HG03039 (cell line): ENCODE measurements around the gene SLC17A9.

Experiments
- ATAC-seq: cut with Tn5 transposase; IDR thresholded peaks from one replicate; pipeline ENCODE4 v1.9.1; 2021; ENCODE audit warnings: mild to moderate bottlenecking, moderate library complexity; ENCODE audit not compliant: unreplicated experiment

Gene SLC17A9

DNA sequence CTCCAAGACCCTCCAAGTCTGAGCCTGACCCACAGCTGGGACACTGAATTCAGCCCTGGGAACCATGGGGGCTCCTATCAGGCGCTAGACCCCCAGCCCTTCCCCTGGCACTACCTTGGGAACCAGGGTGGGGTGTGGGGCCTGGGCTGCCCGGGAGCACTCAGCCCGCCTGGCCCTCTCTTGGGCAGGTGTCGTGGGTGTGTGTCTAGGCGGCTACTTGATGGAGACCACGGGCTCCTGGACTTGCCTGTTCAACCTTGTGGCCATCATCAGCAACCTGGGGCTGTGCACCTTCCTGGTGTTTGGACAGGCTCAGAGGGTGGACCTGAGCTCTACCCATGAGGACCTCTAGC lies 14.6 kb downstream of the SLC17A9 start:
- no peak for ATAC-seq

DNA sequence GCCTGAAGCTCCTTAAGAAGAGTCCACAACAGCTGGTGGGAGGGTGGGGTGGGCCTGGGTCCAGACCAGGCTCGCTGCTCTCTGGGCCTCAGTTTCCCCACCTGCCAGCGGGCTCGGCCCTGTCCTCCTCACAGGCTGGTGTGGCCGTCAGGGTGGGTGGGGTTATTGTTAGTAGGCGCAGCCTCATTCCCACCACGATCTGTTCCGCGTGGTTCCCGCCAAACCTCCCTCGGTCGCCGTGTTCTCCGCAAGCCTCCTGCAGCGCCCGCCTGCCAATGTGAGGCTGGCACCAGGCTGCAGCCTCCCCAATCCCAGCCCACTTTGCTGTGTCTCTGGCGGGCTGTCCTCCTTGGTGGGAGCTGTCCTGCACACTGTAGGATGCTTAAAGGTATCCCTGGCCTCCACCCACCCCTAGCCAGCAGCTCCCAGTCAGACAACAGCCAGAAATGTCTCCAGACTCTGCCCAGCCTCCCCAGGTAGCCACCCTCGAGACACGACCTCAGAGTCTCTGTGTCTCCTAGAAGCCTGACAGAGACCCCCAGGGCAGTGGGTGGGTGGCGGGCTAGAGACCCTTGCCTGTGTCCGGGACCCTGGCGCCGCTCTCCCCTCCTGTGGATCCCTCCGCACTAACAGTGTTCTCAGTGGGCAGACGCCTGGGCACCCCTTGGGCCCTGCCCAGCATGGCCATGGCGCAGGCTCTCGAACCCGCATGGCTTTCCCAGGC lies 15.3 kb downstream of the SLC17A9 start:
- no peak for ATAC-seq

DNA sequence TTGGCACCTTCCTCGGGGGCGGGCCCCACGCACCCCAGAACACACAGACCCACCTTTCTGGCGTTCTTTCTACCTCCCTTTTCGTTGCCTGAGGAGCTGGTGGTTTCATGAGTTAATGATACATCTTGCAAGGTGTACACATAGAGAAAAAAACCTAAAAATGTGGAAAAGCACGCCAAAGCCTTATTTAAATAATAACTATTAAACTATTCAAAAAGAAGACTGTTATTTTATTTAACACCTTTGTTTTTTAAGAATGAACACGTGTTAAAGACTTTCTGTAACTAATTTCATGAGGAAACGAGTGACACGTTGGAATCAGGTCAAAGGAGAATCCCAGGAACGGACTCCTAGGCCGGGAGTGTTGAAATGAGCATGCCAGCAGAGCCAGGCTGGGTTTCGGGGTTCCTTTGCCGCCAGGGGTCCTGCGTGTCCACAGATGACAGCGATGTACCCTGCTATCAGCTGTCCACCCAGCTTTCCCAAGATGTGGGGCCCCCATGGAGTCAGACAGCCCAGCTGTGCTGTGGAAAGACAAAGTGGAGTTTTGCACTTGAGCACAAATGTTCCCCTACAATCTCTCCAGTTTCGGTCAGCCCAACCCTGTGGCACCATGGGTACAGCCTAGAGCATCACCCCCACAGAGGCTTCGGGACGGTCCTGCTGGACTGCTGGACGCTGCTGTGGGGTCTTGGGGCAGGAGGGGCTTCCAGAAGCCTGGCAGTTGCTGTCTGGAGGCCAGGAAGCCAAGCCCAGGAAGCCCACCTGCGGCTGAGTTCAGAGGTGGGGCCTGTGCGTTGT lies 16.1 kb downstream of the SLC17A9 start:
- ATAC-seq = no peak

DNA sequence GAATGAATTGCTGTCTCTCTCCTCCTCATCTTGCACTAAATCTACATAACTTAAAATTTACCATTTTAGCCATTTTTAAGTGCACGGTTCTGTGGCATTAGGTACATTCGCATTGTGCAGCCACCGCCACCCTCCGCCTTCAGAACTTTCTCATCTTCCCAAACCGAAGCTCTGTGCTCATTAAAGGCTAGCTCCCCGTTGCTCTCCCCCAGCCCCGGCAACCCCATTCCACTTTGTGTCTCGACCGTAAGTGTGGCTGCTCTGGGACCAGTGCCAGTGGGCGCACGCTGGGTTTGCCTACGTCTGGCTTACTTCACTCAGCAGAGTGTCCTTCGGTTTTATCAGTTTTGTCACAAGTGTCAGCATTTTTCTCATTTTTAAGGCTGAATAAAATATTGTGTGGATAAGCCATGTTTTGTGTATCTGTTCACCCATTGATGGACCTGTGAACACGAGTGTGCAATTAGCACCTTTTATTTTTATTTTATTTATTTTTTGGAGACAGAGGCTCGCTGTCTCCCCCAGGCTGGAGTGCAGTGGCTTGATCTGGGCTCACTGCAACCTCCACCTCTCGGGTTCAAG lies 16.8 kb downstream of the SLC17A9 start:
- no peak for ATAC-seq

DNA sequence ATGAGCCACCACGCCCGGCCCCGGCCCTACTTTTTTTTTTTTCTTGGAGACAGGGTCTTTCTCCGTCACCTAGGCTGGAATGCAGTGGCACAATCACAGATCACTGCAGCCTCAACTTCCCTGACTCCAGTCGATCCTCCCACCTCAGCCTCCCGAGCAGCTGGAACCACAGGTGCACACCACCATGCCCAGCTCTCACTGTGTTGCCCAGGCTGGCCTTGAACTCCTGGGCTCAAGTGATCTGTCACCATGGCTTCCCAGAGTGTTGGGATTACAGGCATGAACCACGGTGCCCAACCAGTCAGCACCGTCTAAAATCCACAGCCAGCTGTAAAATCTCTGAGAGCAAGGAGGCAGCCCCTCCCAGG lies 17.4 kb downstream of the SLC17A9 start:
- no peak for ATAC-seq

DNA sequence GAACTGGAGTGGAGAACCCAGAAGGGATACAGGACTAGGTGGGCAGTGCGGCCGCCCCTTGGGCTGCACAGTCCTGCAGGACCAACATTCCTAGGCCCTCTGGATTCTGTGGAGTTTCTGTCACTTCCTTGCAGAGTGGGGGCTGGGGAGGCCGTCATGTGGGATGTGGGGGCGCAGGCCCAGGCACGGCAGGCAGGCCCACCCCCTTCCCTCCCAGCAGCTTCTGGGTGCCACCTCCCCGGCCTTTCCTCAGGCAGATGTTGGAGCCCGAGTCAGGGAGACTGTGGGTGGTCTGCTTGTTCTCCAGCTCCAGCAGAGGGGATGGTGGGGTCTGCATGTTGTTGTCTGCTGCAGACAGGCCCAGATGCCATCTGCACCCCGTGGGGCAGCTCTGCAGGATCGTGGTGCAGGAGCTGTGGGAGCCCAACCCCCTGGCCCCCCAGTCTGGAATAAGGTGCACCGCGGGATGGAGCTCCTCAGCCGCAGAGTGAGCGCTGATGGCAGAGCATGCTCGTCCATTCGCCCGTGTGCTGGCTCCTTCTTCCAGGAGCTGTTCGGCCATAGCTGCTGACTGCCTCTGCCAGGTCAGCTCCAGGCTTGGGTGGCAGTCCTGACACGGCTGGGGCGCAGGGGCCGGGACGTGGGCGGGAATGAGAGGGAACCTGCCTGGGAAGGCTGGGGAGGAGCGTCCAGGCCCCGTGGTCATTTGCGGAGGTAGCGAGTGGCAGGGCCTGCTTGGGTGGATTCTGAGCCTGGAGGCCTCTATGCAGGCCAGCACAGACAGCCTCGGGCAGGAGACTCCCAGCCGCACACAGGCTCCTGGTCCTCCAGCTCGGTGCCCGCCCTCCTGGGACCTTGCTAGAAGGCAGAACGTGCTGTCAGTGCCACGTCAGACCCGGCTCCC lies 18.1 kb downstream of the SLC17A9 start:
- ATAC-seq = no peak

DNA sequence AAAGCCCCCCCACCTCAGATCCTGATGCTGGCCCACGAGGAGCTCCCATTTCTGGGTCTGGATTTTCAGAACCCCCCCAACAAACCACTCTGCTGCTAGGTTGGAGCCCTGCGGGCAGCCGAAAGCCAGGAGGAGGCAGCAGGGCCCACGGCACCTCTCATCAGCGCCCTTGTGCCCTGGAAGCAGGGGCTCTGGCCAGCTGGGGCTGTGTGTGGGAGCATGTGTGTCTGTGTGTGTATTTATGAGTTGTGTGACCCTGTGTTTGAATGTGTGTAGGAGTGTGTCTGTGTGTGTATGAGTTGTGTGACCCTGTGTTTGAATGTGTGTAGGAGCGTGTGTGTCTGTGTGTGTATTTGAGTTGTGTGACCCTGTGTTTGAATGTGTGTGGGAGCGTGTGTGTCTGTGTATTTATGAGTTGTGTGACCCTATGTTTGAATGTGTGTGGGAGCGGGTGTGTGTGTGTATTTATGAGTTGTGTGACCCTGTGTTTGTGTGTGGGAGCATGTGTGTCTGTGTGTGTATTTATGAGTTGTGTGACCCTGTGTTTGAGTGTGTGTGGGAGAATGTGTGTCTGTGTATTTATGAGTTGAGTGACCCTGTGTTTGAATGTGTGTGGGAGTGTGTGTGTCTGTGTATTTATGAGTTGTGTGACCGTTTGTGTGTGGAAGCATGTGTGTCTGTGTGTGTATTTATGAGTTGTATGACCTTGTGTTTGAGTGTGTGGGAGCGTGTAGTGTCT lies 18.9 kb downstream of the SLC17A9 start:
- no peak for ATAC-seq

DNA sequence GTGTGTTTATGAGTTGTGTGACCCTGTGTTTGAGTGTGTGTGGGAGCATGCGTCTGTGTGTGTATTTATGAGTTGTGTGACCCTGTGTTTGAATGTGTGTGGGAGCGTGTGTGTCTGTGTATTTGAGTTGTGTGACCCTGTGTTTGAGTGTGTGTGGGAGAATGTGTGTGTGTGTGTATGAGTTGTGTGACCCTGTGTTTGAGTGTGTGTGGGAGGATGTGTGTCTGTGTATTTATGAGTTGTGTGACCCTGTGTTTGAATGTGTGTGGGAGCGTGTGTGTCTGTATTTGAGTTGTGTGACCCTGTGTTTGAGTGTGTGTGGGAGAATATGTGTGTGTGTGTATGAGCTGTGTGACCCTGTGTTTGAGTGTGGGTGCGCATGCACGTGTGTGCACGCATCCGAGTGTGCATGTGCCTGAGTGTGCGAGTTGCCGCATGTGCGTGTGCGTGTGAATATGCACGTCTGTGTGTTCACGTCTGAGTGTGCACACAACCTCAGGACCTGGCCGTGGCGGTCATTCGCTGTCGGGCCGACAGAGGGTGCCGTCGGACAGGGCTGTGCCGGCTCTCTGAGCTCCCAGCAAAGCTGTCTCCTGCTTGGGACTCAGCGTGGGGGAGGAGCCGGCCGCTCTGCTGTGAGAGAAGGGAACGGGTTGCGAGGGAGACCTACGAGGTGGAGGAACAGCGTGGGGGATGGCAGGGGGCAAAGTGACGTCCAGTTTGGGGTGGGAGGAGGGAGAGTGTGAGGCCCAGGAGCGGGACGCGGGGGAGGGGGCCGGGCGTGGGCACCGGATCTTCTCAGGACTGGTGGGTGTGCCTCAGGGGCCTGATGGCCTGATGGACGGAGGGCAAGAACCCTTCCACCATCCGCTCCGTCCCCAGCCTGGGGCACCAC lies 19.7 kb downstream of the SLC17A9 start:
- peak; percentile 64 for ATAC-seq

DNA sequence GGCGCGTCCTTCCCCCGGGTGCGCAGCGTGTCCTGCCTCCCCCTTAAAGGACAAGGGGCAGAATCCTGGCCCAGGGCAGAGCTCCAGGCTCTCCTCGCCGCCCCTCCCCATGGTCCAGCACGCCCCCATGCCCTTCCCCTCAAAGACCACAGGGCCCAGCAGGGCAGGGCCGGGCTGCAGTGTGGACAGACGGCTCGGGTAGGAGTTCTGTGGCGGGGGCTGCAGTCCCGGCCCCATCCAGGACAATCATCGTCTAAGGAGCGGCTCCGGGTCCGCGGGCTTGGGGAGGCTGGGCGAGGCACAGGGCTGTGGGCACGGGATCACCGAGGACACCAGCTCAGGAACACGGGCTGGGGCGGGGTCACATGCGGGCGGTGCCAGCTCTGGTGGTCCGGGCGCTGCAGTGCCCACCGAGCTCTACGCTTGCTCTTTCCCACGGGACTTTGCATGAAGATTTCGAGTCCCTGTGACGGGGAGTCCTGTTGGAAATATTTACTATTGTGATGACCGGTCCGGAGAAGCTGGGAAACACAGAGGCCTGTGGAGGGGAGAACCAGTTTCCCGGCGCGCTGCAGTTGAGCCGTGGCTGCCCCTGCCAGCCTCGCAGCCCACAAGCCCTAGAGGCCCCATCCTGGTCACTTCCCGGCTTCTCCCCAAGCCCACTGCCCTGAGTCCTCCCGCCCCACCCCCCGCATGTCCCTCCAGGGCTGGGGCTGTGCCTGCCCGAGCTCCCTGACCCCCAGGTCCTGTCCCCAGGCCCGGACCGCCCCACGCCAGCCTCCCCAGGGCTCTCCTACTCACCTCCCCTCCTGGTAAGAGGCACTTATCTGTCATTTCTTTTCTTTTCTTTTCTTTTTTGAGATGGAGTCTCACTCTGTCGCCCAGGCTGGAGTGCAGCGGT lies 20.6 kb downstream of the SLC17A9 start:
- ATAC-seq = no peak

DNA sequence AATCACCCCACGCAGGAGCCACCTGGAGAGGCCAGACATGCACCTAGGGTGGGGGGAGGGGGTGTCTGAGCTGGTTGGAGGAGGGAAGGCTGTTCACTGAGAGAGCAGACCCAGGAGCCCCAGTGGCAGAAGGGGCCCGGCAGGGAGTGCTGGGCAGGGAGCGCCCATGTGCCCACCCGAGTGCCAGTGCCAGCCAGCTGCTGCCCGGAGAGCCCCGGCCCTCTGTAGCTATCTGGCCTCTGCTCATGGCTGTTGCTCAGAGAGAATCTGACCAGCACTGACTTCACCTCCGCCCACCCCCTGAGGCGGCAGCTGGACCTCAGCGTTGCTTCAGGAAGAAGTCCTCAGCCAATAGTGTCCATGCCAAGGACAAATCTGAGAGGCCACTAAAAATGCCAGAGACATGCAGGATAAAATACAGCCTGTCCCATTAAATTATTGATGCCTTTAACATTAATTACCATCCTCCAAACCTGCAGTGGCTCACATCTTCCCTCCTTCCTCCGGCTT lies 22.8 kb downstream of the SLC17A9 start:
- ATAC-seq = no peak

DNA sequence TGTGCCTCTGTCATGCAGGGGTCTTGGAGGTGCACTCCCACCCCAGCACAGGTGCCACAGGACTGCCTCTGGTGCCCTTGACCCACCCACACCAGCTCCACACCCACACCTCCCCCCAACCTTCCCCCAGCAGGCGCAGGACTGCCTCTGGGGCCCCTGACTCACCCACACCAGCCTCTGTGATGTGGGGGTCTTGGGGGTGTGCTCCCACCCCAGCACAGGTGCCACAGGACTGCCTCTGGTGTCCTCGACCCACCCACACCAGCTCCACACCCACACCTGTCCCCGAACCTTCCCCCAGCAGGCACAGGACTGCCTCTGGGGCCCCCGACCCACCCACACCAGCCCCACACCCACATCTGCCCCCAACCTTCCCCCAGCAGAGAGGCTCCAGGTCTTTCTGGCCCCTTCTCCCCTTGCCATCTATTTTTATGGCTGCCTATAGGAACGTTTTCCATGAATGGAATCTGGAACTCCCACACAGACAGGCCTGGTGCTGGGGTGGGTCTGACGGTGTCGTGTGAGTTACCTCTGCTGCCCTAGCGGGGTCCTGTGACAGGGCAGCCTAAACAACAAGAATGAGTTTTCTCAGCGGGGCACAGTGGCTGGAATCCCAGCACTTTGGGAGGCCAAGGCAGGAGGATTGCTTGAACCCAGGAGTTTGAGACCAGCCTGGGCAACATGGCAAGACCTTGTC lies 23.5 kb downstream of the SLC17A9 start:
- ATAC-seq = no peak

DNA sequence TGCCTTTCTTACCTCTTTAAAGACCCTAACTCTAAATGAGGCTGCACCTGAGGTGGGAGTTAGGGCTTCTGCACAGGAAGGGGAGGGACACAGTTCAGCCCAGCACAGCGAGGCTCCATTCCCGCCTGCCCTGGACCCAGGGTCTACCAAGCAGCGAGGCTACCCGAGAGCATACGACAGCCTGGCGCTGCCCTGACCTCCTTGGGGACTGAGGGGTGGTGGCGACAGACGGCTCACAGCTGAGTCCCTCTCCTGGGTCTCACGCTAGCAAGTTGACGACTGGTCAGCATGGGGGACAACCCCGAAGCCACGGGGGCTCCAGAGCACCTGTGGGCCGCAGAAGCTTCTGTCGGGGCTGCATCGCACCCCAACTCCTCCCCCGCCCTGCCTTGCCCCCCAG lies 24.4 kb downstream of the SLC17A9 start:
- no peak for ATAC-seq

DNA sequence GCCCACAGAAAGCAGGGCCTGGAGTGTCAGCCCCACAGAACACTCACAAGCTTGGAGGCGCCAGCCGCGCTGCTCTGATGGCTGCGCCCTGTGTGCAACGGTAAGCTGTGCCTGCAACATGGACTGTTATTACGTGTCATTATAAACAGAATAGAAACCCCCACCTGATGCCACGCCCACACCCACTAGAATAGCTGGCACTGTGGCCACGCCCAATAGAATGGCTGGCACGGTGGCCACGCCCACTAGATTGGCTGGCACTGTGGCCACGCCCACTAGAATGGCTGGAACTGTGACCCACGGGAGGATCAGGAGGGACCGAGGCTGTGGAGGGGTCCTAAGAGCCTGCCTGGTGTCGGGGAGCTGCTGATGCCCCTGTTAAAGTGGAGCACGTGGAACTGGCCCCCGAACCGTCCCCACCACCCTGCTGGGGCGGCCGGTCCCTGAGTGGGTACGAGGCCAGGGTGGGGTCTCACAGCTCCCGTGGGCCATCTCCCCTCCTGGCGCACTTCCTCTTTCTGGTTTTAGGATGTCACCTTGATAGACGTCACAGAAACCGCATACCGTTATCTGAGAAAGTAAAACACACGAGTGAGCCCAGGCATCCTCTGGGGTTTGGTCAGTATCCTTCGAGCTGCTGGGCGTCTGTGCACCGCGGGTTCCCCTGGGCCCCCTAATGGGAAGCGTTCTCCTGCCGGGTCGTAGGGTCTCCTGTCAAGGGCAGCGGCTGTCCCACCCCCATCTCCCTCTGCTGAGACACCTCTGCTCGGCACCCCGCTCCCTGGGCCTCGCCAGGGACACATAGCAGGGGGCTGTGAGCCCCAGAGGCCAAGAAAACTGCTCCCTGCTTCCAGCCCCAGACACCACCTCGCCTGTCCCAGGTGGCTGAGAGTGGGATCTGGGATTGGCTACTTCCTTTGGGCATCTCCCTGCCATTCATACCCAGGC lies 25.4 kb downstream of the SLC17A9 start:
- no peak for ATAC-seq

DNA sequence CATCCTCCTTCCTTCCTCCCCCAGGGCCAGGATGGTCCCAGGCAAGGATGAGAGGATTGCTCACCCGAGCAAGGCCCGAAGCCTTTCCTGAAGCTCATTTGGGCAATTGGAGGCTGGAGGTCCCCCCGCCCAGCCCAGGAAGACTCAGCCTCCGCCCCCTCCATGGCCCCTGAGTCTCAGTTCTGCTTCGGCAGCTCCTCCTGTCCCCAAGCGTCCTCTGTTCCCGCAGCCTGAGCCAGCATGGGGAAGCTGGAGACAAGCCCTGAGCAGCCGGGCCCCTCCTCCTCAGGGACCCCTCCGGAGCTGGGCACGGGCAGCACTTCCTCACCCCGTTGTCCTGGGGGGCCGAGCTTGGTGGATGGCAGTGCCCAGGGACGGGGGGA lies 26.0 kb downstream of the SLC17A9 start:
- no peak for ATAC-seq

DNA sequence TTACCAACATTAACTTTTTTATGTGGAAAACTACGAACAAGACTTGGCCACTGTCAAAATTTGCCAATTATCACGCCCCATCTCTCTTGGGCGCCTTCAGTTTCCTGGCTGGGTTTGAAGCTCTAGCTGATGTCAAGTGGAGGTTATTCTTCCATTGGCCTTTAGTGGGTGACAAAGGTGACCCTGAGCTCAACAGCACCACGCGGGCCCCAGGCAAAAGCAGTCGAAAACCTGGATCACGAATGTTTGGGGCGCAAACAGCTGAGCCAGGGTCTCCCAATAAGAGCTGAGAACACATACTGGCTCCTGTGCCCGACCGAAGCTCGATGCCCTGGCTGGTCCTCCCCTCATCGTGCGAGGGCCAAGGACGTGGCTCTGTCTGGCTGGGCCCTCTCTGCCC lies 26.8 kb downstream of the SLC17A9 start:
- ATAC-seq = no peak

DNA sequence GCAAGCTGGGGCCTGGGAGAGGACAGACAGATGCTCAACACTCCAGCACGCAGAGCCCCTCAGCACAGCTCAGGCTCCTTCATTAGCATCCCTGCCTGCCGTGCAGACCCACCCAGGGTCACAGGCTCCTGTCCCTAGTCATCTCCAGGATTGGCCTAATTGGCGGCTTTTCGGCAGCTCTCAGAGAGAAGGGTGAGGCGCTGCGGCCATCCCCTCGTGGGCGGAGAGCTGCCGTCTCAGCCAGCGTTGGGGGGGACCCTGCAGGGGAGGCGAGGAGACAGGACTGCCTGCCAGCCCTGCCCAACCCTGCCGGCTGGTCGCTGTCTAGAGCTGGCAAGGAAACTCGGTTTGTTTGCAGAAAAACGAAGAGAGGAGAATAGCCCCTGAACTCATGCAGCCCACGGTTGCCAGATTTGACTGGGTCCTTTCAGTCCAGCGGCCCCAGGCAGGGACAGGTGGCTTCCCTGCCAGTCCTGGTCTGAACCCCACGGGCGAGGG lies 27.4 kb downstream of the SLC17A9 start:
- ATAC-seq = no peak
